WTC11 (cell line): ENCODE results near the gene MAPK11. TPM values are rescaled to one million over a fixed set of nuclear protein-coding genes. Genes with fewer than 3 reads are reported as not detected.

ENCODE experiments used
- ATAC-seq: fragments of 200-7000 bp; cut with Tn5 transposase; 2 replicates; pipeline ENCODE4 v1.10.0; 2021; ENCODE audit warnings: mild to moderate bottlenecking, moderate library complexity
- CTCF ChIA-PET: fragments of 300-600 bp; sonication (Branson Sonifier 250); formaldehyde crosslinking; loops from one replicate; lab custom pipeline; 2021; ENCODE audit warnings: antibody characterized with exemption; lab: Charles Lee
- POLR2A ChIA-PET: fragments of 350-600 bp; sonication (Branson Sonifier 250); formaldehyde crosslinking; loops from one replicate; lab custom pipeline; 2021; ENCODE audit warnings: antibody characterized with exemption; lab: Charles Lee
- DNase-seq: peaks from one replicate; pipeline ENCODE4 v3.0.0; 2021; ENCODE audit warnings: low spot score
- H3K27ac Mint-ChIP-seq: 2 replicates; pipeline ENCODE4 v1.8.0; 2021; ENCODE audit warnings: mixed read lengths
- H3K27me3 Mint-ChIP-seq: 2 replicates; pipeline ENCODE4 v1.8.0; 2021; ENCODE audit warnings: low read depth, mild to moderate bottlenecking, moderate library complexity, mixed read lengths
- H3K36me3 Mint-ChIP-seq: 2 replicates; pipeline ENCODE4 v1.8.0; 2021; ENCODE audit warnings: mixed read lengths
- H3K4me1 Mint-ChIP-seq: 2 replicates; pipeline ENCODE4 v1.8.0; 2022; ENCODE audit warnings: mixed read lengths
- H3K4me3 Mint-ChIP-seq: 2 replicates; pipeline ENCODE4 v1.8.0; 2021; ENCODE audit warnings: mild to moderate bottlenecking, moderate library complexity, mixed read lengths
- H3K9me3 Mint-ChIP-seq: 2 replicates; pipeline ENCODE4 v1.8.0; 2021; ENCODE audit warnings: mixed read lengths
- AFF4 ChIP-seq: sonication (generic); formaldehyde crosslinking; IDR thresholded peaks from 2 replicates; pipeline ENCODE4 v1.8.1; 2023; ENCODE audit warnings: mild to moderate bottlenecking, missing genetic modification reagents, borderline replicate concordance
- ATF1 ChIP-seq: sonication (generic); formaldehyde crosslinking; IDR thresholded peaks from 2 replicates; pipeline ENCODE4 v1.8.1; 2023; ENCODE audit warnings: mild to moderate bottlenecking, moderate library complexity, missing genetic modification reagents
- ATF6 ChIP-seq: sonication (generic); formaldehyde crosslinking; IDR thresholded peaks from 2 replicates; pipeline ENCODE4 v1.8.1; 2023; ENCODE audit warnings: mild to moderate bottlenecking, missing genetic modification reagents
- E2F4 ChIP-seq: sonication (generic); formaldehyde crosslinking; IDR thresholded peaks from 2 replicates; pipeline ENCODE4 v1.8.1; 2022; ENCODE audit warnings: low read depth, mild to moderate bottlenecking, moderate library complexity, missing genetic modification reagents, borderline replicate concordance
- FOXK1 ChIP-seq: sonication (generic); formaldehyde crosslinking; IDR thresholded peaks from 2 replicates; pipeline ENCODE4 v1.8.0; 2022; ENCODE audit warnings: mild to moderate bottlenecking, moderate library complexity, missing genetic modification reagents
- GRHL2 ChIP-seq: fragments of 250-450 bp; sonication (Bioruptor Pico); IDR thresholded peaks from 2 replicates; pipeline ENCODE4 v1.8.0; 2022; ENCODE audit warnings: mild to moderate bottlenecking, moderate library complexity; ENCODE audit not compliant: insufficient replicate concordance, severe bottlenecking
- NR3C1 ChIP-seq: sonication (generic); formaldehyde crosslinking; conservative IDR thresholded peaks from 2 replicates; pipeline ENCODE4 v1.8.1; 2023; ENCODE audit warnings: low read depth, mild to moderate bottlenecking, missing genetic modification reagents
- PREB ChIP-seq: sonication (generic); formaldehyde crosslinking; IDR thresholded peaks from 2 replicates; pipeline ENCODE4 v1.8.1; 2022; ENCODE audit warnings: mild to moderate bottlenecking, missing genetic modification reagents, moderate library complexity, borderline replicate concordance
- STAT6 ChIP-seq: sonication (generic); formaldehyde crosslinking; conservative IDR thresholded peaks from 2 replicates; pipeline ENCODE4 v1.8.1; 2023; ENCODE audit warnings: mild to moderate bottlenecking, low read depth, missing genetic modification reagents, moderate library complexity
- TEAD1 ChIP-seq: sonication (generic); formaldehyde crosslinking; IDR thresholded peaks from 2 replicates; pipeline ENCODE4 v1.8.0; 2022; ENCODE audit warnings: mild to moderate bottlenecking, missing genetic modification reagents
- TP53 ChIP-seq: sonication (generic); formaldehyde crosslinking; IDR thresholded peaks from 2 replicates; pipeline ENCODE4 v1.8.1; 2023; ENCODE audit warnings: mild to moderate bottlenecking, missing genetic modification reagents
- USF2 ChIP-seq: sonication (generic); formaldehyde crosslinking; IDR thresholded peaks from 2 replicates; pipeline ENCODE4 v1.8.1; 2023; ENCODE audit warnings: mild to moderate bottlenecking, missing genetic modification reagents, moderate library complexity
- ZNF121 ChIP-seq: sonication (generic); formaldehyde crosslinking; IDR thresholded peaks from 2 replicates; pipeline ENCODE4 v1.8.0; 2023; ENCODE audit warnings: missing genetic modification reagents
- total RNA-seq: library from RNA; stranded (reverse); gene quantifications from 3 replicates; pipeline ENCODE4 v1.2.3, GENCODE V29; 2021

The MAPK11 gene
- total RNA-seq, 1 experiment from 2014 or later, result 2.3 TPM

GRCh38 chr22:50218153-50218995, 51.8 kb downstream of the MAPK11 start:
- Mint-ChIP-seq H3K27ac (no peak overlapping the region), H3K4me3 (no peak overlapping the region), H3K27me3 (no peaks in the 10 kb centered on the region), H3K4me1 (peaks cover 5% of the 10 kb centered on the region; the same call in 1 of the 2 replicates), H3K36me3 (peaks cover 41% of the 10 kb centered on the region), H3K9me3 (no peaks in the 10 kb centered on the region)
- ATAC-seq, result no peak; the same call in 1 of the 2 replicates
- ChIA-PET CTCF (interaction anchor here (0.6 to 1.8 kb wide), 5 partner anchors 10 to 148 kb away, joined by 3 to 7 read pairs (median 3); partner anchors contain the start of gene HDAC10), POLR2A (no interaction called here)
- TF ChIP-seq AFF4, result no peak
- TF ChIP-seq USF2 (CRISPR knock-in tag), result no peak
- no peak for TF ChIP-seq FOXK1 (CRISPR knock-in tag)
- TF ChIP-seq ATF6 (CRISPR knock-in tag), result no peak
- TF ChIP-seq TEAD1, result no peak
- no peak for DNase-seq

- no peak overlapping the region for H3K27ac Mint-ChIP-seq
- POLR2A ChIA-PET, result no interaction called here
- TF ChIP-seq AFF4, result no peak
- no peak for TF ChIP-seq E2F4 (CRISPR knock-in tag)
- no peak for TF ChIP-seq ZNF121 (CRISPR knock-in tag)
- no peak for TF ChIP-seq GRHL2 (CRISPR knock-in tag)
- TF ChIP-seq ATF1 (CRISPR knock-in tag), result no peak
- TF ChIP-seq STAT6, result no peak
- TF ChIP-seq NR3C1 (CRISPR knock-in tag), result no peak
- TF ChIP-seq TP53 (CRISPR knock-in tag), result no peak
- TF ChIP-seq PREB (CRISPR knock-in tag), result no peak
These were observed 52.5 kb downstream of the MAPK11 start for GRCh38 chr22:50217543-50218152.

More at GRCh38 chr22:50217543-50218152, 52.5 kb downstream of the MAPK11 start:
- H3K9me3 Mint-ChIP-seq, result no peaks in the 10 kb centered on the region
- H3K36me3 Mint-ChIP-seq, result peaks cover 44% of the 10 kb centered on the region
- peaks cover 5% of the 10 kb centered on the region; the same call in 1 of the 2 replicates for H3K4me1 Mint-ChIP-seq
- no peaks in the 10 kb centered on the region for H3K27me3 Mint-ChIP-seq
- CTCF ChIA-PET, result interaction anchor here (1.4 to 1.8 kb wide), 2 partner anchors 11 to 34 kb away, joined by 3 to 7 read pairs; partner anchors contain the start of gene HDAC10
- ATAC-seq (no peak), DNase-seq (no peak)
- H3K4me3 Mint-ChIP-seq, result no peak overlapping the region
